CD14-positive monocyte (primary cell): ENCODE measurements around the gene MGARP. TPM values are rescaled to one million over a fixed set of nuclear protein-coding genes. Genes with fewer than 3 reads are reported as not detected.

Experiments used
- DNase-seq, 3 donors: peaks; one replicate each; pipeline ENCODE4 v3.0.0-alpha.2; 2011 to 2022
- H2AFZ ChIP-seq: 2 replicates; pipeline ENCODE4 v1.6.0; 2012; ENCODE audit warnings: mild to moderate bottlenecking, low read depth, low read length, inconsistent platforms; ENCODE audit not compliant: insufficient read depth, poor library complexity, severe bottlenecking
- H3K27ac ChIP-seq, 2 donors: 1 replicate in 1 of 2; 2 replicates in 1 of 2; pipeline ENCODE4 v1.5.1; 2012 to 2013; ENCODE audit warnings: low read length in 2 of 2, control low read depth in 1 of 2, inconsistent platforms in 1 of 2, low read depth in 1 of 2, mild to moderate bottlenecking in 1 of 2
- H3K27me3 ChIP-seq, 2 donors: one replicate each; pipeline versions ENCODE4 v1.6.0 to v1.6.1; 2011 to 2013; ENCODE audit warnings: low read length in 2 of 2; ENCODE audit not compliant: control insufficient read depth in 2 of 2, insufficient read depth in 2 of 2
- H3K36me3 ChIP-seq, 2 donors: replicated peaks in 1 of 2; 1 replicate in 1 of 2; 2 replicates in 1 of 2; pipeline versions ENCODE4 v1.5.1 to v1.6.1; 2012 to 2013; ENCODE audit warnings: low read length in 2 of 2, control low read depth in 1 of 2, inconsistent platforms in 1 of 2, mild to moderate bottlenecking in 1 of 2; ENCODE audit not compliant: insufficient read depth in 2 of 2, control insufficient read depth in 1 of 2
- H3K4me1 ChIP-seq, 2 donors: 1 replicate in 1 of 2; 2 replicates in 1 of 2; pipeline versions ENCODE4 v1.5.1 to v1.6.1; 2012 to 2013; ENCODE audit warnings: low read length in 2 of 2, control low read depth in 1 of 2, inconsistent platforms in 1 of 2, mild to moderate bottlenecking in 1 of 2, moderate library complexity in 1 of 2; ENCODE audit not compliant: insufficient read depth in 2 of 2, control insufficient read depth in 1 of 2
- H3K4me2 ChIP-seq: replicated peaks from 2 replicates; pipeline ENCODE3; 2012; ENCODE audit warnings: low read length, moderate library complexity, mild to moderate bottlenecking; ENCODE audit not compliant: poor library complexity, severe bottlenecking; ENCODE audit errors: extremely low read depth
- H3K4me3 ChIP-seq, 3 experiments: fragments of 200-600 bp in 1 of 3; sonication (generic) in 1 of 3; replicated peaks in 1 of 3; 1 replicate in 2 of 3; 2 replicates in 1 of 3; pipeline ENCODE4 v1.5.1; 2011 to 2013; ENCODE audit warnings: low read length in 3 of 3, mild to moderate bottlenecking in 3 of 3, control low read depth in 2 of 3, low read depth in 2 of 3, inconsistent platforms in 1 of 3, moderate library complexity in 1 of 3
- H3K79me2 ChIP-seq: 2 replicates; pipeline ENCODE4 v1.6.0; 2012; ENCODE audit warnings: mild to moderate bottlenecking, control low read depth, inconsistent platforms, low read length, moderate library complexity; ENCODE audit not compliant: insufficient read depth
- H3K9ac ChIP-seq: 2 replicates; pipeline ENCODE4 v1.6.0; 2017; ENCODE audit warnings: low read length, mild to moderate bottlenecking; ENCODE audit not compliant: insufficient read depth, poor library complexity, severe bottlenecking
- H3K9me3 ChIP-seq, 2 donors: replicated peaks in 1 of 2; 1 replicate in 1 of 2; 2 replicates in 1 of 2; pipeline versions ENCODE4 v1.5.1 to v1.6.1; 2012 to 2013; ENCODE audit warnings: low read length in 2 of 2, control low read depth in 1 of 2; ENCODE audit not compliant: control insufficient read depth in 1 of 2, insufficient read depth in 1 of 2
- H4K20me1 ChIP-seq: 2 replicates; pipeline ENCODE4 v1.6.0; 2012; ENCODE audit warnings: mild to moderate bottlenecking, low read length, control low read depth, moderate library complexity; ENCODE audit not compliant: insufficient read depth
- H3K27ac Mint-ChIP-seq, 7 donors: one replicate each; pipeline ENCODE4 v1.8.0; 2020; ENCODE audit warnings: mild to moderate bottlenecking in 7 of 7, mixed read lengths in 7 of 7, moderate library complexity in 6 of 7, inconsistent platforms in 2 of 7
- H3K27me3 Mint-ChIP-seq, 3 donors: one replicate each; pipeline ENCODE4 v1.8.0; 2021 to 2022; ENCODE audit warnings: low read depth in 3 of 3, mild to moderate bottlenecking in 3 of 3, mixed read lengths in 3 of 3, moderate library complexity in 3 of 3, inconsistent platforms in 1 of 3
- H3K36me3 Mint-ChIP-seq, 2 donors: one replicate each; pipeline ENCODE4 v1.8.0; 2020; ENCODE audit warnings: mixed read lengths in 2 of 2, inconsistent platforms in 1 of 2, mild to moderate bottlenecking in 1 of 2
- H3K4me1 Mint-ChIP-seq: one replicate; pipeline ENCODE4 v1.8.0; 2020; ENCODE audit warnings: mild to moderate bottlenecking, mixed read lengths
- H3K4me3 Mint-ChIP-seq, 2 donors: one replicate each; pipeline ENCODE4 v1.8.0; 2020; ENCODE audit warnings: mild to moderate bottlenecking in 2 of 2, mixed read lengths in 2 of 2, moderate library complexity in 1 of 2
- H3K9me3 Mint-ChIP-seq, 7 donors: one replicate each; pipeline ENCODE4 v1.8.0; 2020 to 2022; ENCODE audit warnings: mixed read lengths in 7 of 7, mild to moderate bottlenecking in 6 of 7, moderate library complexity in 6 of 7, inconsistent platforms in 2 of 7
- CTCF ChIP-seq: fragments of 200-600 bp; IDR thresholded peaks from one replicate; pipeline ENCODE4 v1.8.0; 2022; ENCODE audit warnings: antibody characterized with exemption, mild to moderate bottlenecking
- WGBS: methylation state at CpG from one replicate; pipeline ENCODE4 v1.1.5; 2013; ENCODE audit warnings: missing lambda C conversion rate; ENCODE audit not compliant: insufficient coverage; 5-methylcytosine and 5-hydroxymethylcytosine counted together
- intact Hi-C, 2 donors: fragments of 100-400 bp; cut with micrococcal nuclease; formaldehyde crosslinking; loops; one replicate each; pipeline versions ENCODE4 v1.15.0 to v1.15.1; 2023
- polyA plus RNA-seq, 3 donors: library from polyadenylated mRNA; depleted of rRNA in 1 of 3; unstranded in 2 of 3; stranded (reverse) in 1 of 3; fragments of 300-500 nt in 2 of 3; fragments of >200 nt in 1 of 3; fragmentation: Illumina TruSeq in 2 of 3; gene quantifications; 1 replicate in 2 of 3; 2 replicates in 1 of 3; pipeline ENCODE4 v1.2.3, GENCODE V29; 2012 to 2021

MGARP gene
- polyA plus RNA-seq, 3 donors = 0.19 TPM; not detected in 2

- no peak overlapping the region for H2AFZ ChIP-seq
- intact Hi-C loops = no loop called here
- no peak overlapping the region for H3K9ac ChIP-seq
- H3K27ac Mint-ChIP-seq = no peak overlapping the region
- no peaks in the 10 kb centered on the region for H3K27me3 ChIP-seq
- H3K9me3 Mint-ChIP-seq = no peaks in the 10 kb centered on the region
- no peaks in the 10 kb centered on the region for H3K4me1 Mint-ChIP-seq
- no peaks in the 10 kb centered on the region for H3K36me3 ChIP-seq
- no peak overlapping the region for H3K4me3 ChIP-seq
- no peak overlapping the region for H3K4me3 Mint-ChIP-seq
- no peaks in the 10 kb centered on the region for H3K4me1 ChIP-seq
- no peaks in the 10 kb centered on the region for H3K9me3 ChIP-seq
- no peak overlapping the region for H3K27ac ChIP-seq
- WGBS = no CpG with 5 or more reads among the region's 4 CpGs
- DNase-seq = no peak
- no peaks in the 10 kb centered on the region for H3K79me2 ChIP-seq
- no peak for TF ChIP-seq CTCF
- no peaks in the 10 kb centered on the region for H3K36me3 Mint-ChIP-seq
- H4K20me1 ChIP-seq = no peaks in the 10 kb centered on the region
- H3K4me2 ChIP-seq = no peak overlapping the region
- H3K27me3 Mint-ChIP-seq = peaks cover 0 to 2% (median 2%) of the 10 kb centered on the region in 3 donors
Observed at GRCh38 chr4:139247700-139248238, 32.3 kb downstream of the MGARP start.

GRCh38 chr4:139247241-139247640 lies 32.8 kb downstream of the MGARP start:
- no peaks in the 10 kb centered on the region for H3K79me2 ChIP-seq
- no peaks in the 10 kb centered on the region for H3K36me3 ChIP-seq
- no peak for DNase-seq
- no peak overlapping the region for H3K9ac ChIP-seq
- no peaks in the 10 kb centered on the region for H3K9me3 ChIP-seq
- no peaks in the 10 kb centered on the region for H4K20me1 ChIP-seq
- no peak for TF ChIP-seq CTCF
- H3K4me3 ChIP-seq = no peak overlapping the region
- no peak overlapping the region for H2AFZ ChIP-seq
- Mint-ChIP-seq H3K27me3 (peaks cover 0 to 2% (median 0%) of the 10 kb centered on the region in 3 donors), H3K36me3 (no peaks in the 10 kb centered on the region), H3K27ac (no peak overlapping the region), H3K9me3 (no peaks in the 10 kb centered on the region), H3K4me1 (no peaks in the 10 kb centered on the region), H3K4me3 (no peak overlapping the region)
- H3K4me1 ChIP-seq = no peaks in the 10 kb centered on the region
- H3K27ac ChIP-seq = no peak overlapping the region
- intact Hi-C loops = no loop called here
- no peak overlapping the region for H3K4me2 ChIP-seq
- no peaks in the 10 kb centered on the region for H3K27me3 ChIP-seq
